ENCODE results near the gene RAB3A. TPM values are rescaled to one million over a fixed set of nuclear protein-coding genes. Genes with fewer than 3 reads are reported as not detected.

Gene RAB3A
- total RNA-seq, 1 experiment from 2014 or later: 2.5 TPM

DNA sequence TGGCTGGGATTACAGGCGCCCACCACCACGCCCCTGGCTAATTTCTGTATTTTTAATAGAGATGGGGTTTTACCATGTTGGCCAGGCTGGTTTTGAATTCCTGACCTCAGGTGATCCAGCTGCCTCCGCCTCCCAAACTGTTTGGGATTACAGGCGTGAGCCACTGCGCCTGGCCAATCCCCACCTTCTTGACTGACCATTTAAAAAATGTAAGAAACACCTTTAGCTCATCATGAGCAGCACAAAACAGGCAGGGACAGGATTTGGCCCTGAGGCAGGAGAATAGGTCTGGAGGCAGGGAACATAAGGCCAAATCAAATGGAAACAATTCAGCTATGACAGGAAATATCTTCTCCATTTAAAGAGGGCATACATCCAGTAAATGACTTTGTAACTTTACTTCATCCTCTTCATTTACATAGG, 12.2 kb downstream of the RAB3A start:
- no peaks in the 10 kb centered on the region for H3K27me3 ChIP-seq (ENCODE audit: low read length)
- H2AFZ ChIP-seq (ENCODE audit: low read length): no peak overlapping the region
- peaks cover 46% of the 10 kb centered on the region for H3K4me1 ChIP-seq (ENCODE audit: low read length)
- H3K4me3 ChIP-seq (ENCODE audit: low read length): peak overlapping the region; percentile 33
- peak overlapping the region; percentile 93 for H3K27ac ChIP-seq (ENCODE audit: low read length)
- H3K4me2 ChIP-seq (ENCODE audit: low read depth, low read length, poor library complexity, severe bottlenecking): peak overlapping the region; percentile 75
- no peak for DNase-seq
- H3K9me2 ChIP-seq (replicated peaks; ENCODE audit: insufficient read depth, low read length): no peaks in the 10 kb centered on the region
- peaks cover 8% of the 10 kb centered on the region for H3K79me2 ChIP-seq (ENCODE audit: low read length)
- H3K36me3 ChIP-seq (ENCODE audit: insufficient read depth, low read length): no peaks in the 10 kb centered on the region
- no peaks in the 10 kb centered on the region for H4K20me1 ChIP-seq (ENCODE audit: insufficient read depth, low read depth, low read length)
- peak overlapping the region; percentile 11; the same call in 1 of the 2 replicates for H3K9ac ChIP-seq (ENCODE audit: low read length)
- H3K9me3 ChIP-seq (ENCODE audit: low read length): no peaks in the 10 kb centered on the region

DNA sequence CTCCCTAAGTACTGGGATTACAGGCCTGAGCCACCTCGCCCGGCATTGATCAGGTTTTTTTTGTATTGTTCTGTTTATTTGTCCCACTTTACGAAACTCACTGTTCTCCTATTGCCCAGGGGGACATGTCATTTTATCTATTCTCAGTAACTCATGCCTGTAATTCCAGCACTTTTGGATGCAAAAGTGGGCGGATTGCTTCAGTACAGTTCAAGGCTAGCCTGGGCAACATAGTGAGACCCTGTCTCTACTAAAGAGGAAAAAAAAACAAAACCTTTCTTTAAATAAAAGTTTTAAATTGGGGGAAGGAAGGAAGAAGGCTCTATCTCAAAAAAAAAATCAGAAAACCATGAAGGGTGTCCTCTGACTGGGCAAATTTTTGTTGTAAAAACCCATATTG, 13.6 kb downstream of the RAB3A start:
- H3K9ac ChIP-seq (ENCODE audit: low read length): no peak overlapping the region
- no peak for DNase-seq
- H3K9me2 ChIP-seq (replicated peaks; ENCODE audit: insufficient read depth, low read length): no peaks in the 10 kb centered on the region
- H3K9me3 ChIP-seq (ENCODE audit: low read length): no peaks in the 10 kb centered on the region
- H3K4me2 ChIP-seq (ENCODE audit: low read depth, low read length, poor library complexity, severe bottlenecking): no peak overlapping the region
- no peak overlapping the region for H2AFZ ChIP-seq (ENCODE audit: low read length)
- H4K20me1 ChIP-seq (ENCODE audit: insufficient read depth, low read depth, low read length): no peaks in the 10 kb centered on the region
- H3K79me2 ChIP-seq (ENCODE audit: low read length): peaks cover 8% of the 10 kb centered on the region
- no peak overlapping the region for H3K27ac ChIP-seq (ENCODE audit: low read length)
- H3K36me3 ChIP-seq (ENCODE audit: insufficient read depth, low read length): no peaks in the 10 kb centered on the region
- no peak overlapping the region for H3K4me3 ChIP-seq (ENCODE audit: low read length)
- H3K27me3 ChIP-seq (ENCODE audit: low read length): no peaks in the 10 kb centered on the region
- peaks cover 46% of the 10 kb centered on the region for H3K4me1 ChIP-seq (ENCODE audit: low read length)

DNA sequence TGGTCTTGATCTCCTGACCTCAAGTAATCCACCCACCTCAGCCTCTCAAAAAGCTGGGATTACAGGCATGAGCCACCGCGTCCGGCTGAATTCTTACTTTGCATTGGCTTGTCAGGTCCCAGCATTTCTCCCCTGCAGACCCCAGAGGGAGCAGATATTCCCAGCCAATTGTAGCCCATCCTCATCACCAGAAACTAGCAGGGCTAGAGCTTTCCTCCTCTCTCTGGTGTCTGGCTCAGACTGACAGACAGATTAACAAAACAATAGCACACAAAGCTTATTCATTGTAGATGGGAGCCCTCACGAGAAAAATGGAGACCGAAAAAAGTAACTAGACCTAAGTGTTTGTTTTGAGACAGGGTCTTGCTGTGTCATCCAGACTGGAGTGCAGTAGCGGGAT, 18.3 kb downstream of the RAB3A start:
- H3K9ac ChIP-seq (ENCODE audit: low read length): no peak overlapping the region
- DNase-seq: no peak
- no peaks in the 10 kb centered on the region for H3K79me2 ChIP-seq (ENCODE audit: low read length)
- no peaks in the 10 kb centered on the region for H3K9me3 ChIP-seq (ENCODE audit: low read length)
- H3K36me3 ChIP-seq (ENCODE audit: insufficient read depth, low read length): no peaks in the 10 kb centered on the region
- H3K27ac ChIP-seq (ENCODE audit: low read length): no peak overlapping the region
- H3K4me3 ChIP-seq (ENCODE audit: low read length): no peak overlapping the region
- H3K4me2 ChIP-seq (ENCODE audit: low read depth, low read length, poor library complexity, severe bottlenecking): no peak overlapping the region
- peaks cover 32% of the 10 kb centered on the region for H3K4me1 ChIP-seq (ENCODE audit: low read length)
- no peaks in the 10 kb centered on the region for H3K27me3 ChIP-seq (ENCODE audit: low read length)
- no peaks in the 10 kb centered on the region for H4K20me1 ChIP-seq (ENCODE audit: insufficient read depth, low read depth, low read length)
- no peaks in the 10 kb centered on the region for H3K9me2 ChIP-seq (replicated peaks; ENCODE audit: insufficient read depth, low read length)
- no peak overlapping the region for H2AFZ ChIP-seq (ENCODE audit: low read length)

DNA sequence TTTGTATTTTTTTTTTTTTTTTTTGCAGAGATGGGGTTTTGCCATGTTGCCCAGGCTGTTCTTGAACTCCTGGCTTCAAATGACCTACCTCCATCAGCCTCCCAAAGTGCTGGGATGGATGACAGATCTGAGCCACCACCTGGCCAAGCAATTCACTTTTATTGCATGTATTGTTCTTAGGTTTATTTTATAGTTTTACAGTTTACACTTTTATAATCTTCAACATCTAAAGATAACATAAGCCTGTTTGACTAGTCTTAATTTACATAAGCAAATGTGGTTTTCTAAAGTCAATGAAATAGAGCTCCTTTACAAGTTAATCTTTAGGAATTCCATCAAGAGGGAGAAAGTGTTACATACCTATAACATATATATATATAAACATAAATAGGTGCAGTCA, 20.3 kb downstream of the RAB3A start:
- peaks cover 27% of the 10 kb centered on the region for H3K4me1 ChIP-seq (ENCODE audit: low read length)
- no peak overlapping the region for H3K9ac ChIP-seq (ENCODE audit: low read length)
- no peaks in the 10 kb centered on the region for H3K27me3 ChIP-seq (ENCODE audit: low read length)
- no peaks in the 10 kb centered on the region for H4K20me1 ChIP-seq (ENCODE audit: insufficient read depth, low read depth, low read length)
- H3K9me3 ChIP-seq (ENCODE audit: low read length): no peaks in the 10 kb centered on the region
- H3K9me2 ChIP-seq (replicated peaks; ENCODE audit: insufficient read depth, low read length): no peaks in the 10 kb centered on the region
- H2AFZ ChIP-seq (ENCODE audit: low read length): no peak overlapping the region
- no peak overlapping the region for H3K4me2 ChIP-seq (ENCODE audit: low read depth, low read length, poor library complexity, severe bottlenecking)
- DNase-seq: no peak
- no peak overlapping the region for H3K27ac ChIP-seq (ENCODE audit: low read length)
- no peaks in the 10 kb centered on the region for H3K36me3 ChIP-seq (ENCODE audit: insufficient read depth, low read length)
- no peak overlapping the region for H3K4me3 ChIP-seq (ENCODE audit: low read length)
- no peaks in the 10 kb centered on the region for H3K79me2 ChIP-seq (ENCODE audit: low read length)

DNA sequence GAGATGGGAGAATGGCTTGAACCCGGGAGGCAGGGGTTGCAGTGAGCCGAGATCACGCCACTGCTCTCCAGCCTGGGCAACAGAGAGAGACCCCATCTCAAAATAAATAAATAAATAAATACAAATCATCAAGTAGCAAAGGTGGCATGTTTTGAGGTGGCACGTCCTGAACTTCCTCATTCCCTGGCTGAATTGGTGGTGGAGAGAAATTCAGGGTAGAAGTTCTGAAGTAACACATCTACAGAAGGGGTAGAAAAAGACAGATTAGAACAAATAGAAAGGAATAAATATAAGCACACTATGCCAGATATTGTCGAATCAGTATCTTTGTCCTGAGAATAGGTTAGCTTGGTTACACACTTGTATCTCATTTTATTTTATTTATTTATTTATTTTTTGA, 23.9 kb downstream of the RAB3A start:
- no peak overlapping the region for H3K9ac ChIP-seq (ENCODE audit: low read length)
- H2AFZ ChIP-seq (ENCODE audit: low read length): no peak overlapping the region
- H3K4me1 ChIP-seq (ENCODE audit: low read length): peaks cover 16% of the 10 kb centered on the region
- H3K79me2 ChIP-seq (ENCODE audit: low read length): no peaks in the 10 kb centered on the region
- H3K9me3 ChIP-seq (ENCODE audit: low read length): no peaks in the 10 kb centered on the region
- no peak overlapping the region for H3K4me3 ChIP-seq (ENCODE audit: low read length)
- H4K20me1 ChIP-seq (ENCODE audit: insufficient read depth, low read depth, low read length): no peaks in the 10 kb centered on the region
- no peak for DNase-seq
- H3K27ac ChIP-seq (ENCODE audit: low read length): no peak overlapping the region
- no peak overlapping the region for H3K4me2 ChIP-seq (ENCODE audit: low read depth, low read length, poor library complexity, severe bottlenecking)
- no peaks in the 10 kb centered on the region for H3K36me3 ChIP-seq (ENCODE audit: insufficient read depth, low read length)
- no peaks in the 10 kb centered on the region for H3K27me3 ChIP-seq (ENCODE audit: low read length)
- no peaks in the 10 kb centered on the region for H3K9me2 ChIP-seq (replicated peaks; ENCODE audit: insufficient read depth, low read length)

DNA sequence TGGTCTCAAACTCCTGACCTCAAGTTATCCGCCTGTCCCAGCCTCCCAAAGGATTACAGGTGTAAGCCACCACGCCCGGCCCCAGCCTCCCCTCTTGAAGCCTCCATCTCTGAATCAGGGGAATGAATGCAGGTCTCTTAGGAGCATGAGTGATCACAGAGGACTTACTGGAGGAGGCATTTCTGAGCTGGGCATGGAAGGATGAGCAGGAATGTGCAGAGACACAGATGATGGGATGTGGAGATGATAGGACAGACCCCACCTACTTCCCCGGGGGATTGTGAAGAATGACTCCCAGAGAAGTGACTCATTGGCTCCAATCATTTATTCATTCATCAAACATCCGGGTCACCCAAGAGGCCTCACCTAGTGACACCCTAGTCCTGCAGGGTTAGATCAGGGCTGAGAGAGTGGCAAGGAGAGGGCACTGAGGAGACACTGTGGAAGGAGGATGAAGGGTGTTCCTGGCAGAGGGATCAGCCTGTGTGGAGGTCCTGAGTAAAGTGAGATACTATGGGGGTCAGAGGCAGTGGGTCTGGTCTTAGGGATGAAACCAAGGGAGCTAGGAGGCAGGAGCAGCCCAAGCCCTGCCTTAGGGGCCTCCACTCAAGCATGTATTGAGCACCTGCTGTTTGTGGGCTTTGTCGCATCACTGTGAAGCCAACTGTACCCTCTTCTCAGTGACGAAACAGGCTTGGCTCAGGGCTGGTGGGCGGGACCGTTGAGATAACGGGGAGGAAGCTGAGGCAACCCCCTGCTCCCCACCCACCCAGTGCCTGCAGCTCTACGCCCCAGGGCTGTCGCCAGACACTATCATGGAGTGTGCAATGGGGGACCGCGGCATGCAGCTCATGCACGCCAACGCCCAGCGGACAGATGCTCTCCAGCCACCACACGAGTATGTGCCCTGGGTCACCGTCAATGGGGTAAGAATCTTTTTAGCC, 27.2 kb downstream of the RAB3A start:
- no peak for DNase-seq
- Histone ChIP-seq H4K20me1 (ENCODE audit: insufficient read depth, low read depth, low read length) (no peaks in the 10 kb centered on the region), H3K27me3 (ENCODE audit: low read length) (no peaks in the 10 kb centered on the region), H3K9me3 (ENCODE audit: low read length) (no peaks in the 10 kb centered on the region), H3K4me1 (ENCODE audit: low read length) (peaks cover 43% of the 10 kb centered on the region), H3K4me3 (ENCODE audit: low read length) (no peak overlapping the region), H3K36me3 (ENCODE audit: insufficient read depth, low read length) (no peaks in the 10 kb centered on the region), H3K79me2 (ENCODE audit: low read length) (no peaks in the 10 kb centered on the region), H3K27ac (ENCODE audit: low read length) (no peak overlapping the region), H3K4me2 (ENCODE audit: low read depth, low read length, poor library complexity, severe bottlenecking) (no peak overlapping the region), H3K9ac (ENCODE audit: low read length) (no peak overlapping the region), H3K9me2 (replicated peaks; ENCODE audit: insufficient read depth, low read length) (no peaks in the 10 kb centered on the region), H2AFZ (ENCODE audit: low read length) (no peak overlapping the region)

DNA sequence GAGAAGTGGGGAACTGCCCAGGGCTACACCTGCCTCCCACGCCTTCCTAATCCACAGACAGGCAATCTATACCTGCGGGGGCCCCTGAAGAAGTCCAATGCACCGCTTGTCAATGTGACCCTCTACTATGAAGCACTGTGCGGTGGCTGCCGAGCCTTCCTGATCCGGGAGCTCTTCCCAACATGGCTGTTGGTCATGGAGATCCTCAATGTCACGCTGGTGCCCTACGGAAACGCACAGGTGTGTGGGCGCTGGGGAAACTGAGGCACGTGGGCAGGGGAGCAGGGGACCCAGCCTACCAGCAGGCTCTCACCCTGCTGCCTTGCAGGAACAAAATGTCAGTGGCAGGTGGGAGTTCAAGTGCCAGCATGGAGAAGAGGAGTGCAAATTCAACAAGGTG, 28.9 kb downstream of the RAB3A start:
- Histone ChIP-seq H2AFZ (ENCODE audit: low read length) (no peak overlapping the region), H3K9me2 (replicated peaks; ENCODE audit: insufficient read depth, low read length) (no peaks in the 10 kb centered on the region), H3K4me1 (ENCODE audit: low read length) (peaks cover 53% of the 10 kb centered on the region), H3K79me2 (ENCODE audit: low read length) (no peaks in the 10 kb centered on the region), H3K36me3 (ENCODE audit: insufficient read depth, low read length) (no peaks in the 10 kb centered on the region), H4K20me1 (ENCODE audit: insufficient read depth, low read depth, low read length) (no peaks in the 10 kb centered on the region), H3K27me3 (ENCODE audit: low read length) (no peaks in the 10 kb centered on the region), H3K9me3 (ENCODE audit: low read length) (no peaks in the 10 kb centered on the region), H3K4me3 (ENCODE audit: low read length) (peak overlapping the region; percentile 76), H3K9ac (ENCODE audit: low read length) (peak overlapping the region; percentile 77), H3K4me2 (ENCODE audit: low read depth, low read length, poor library complexity, severe bottlenecking) (peak overlapping the region; percentile 89), H3K27ac (ENCODE audit: low read length) (no peak overlapping the region)
- no peak for DNase-seq

DNA sequence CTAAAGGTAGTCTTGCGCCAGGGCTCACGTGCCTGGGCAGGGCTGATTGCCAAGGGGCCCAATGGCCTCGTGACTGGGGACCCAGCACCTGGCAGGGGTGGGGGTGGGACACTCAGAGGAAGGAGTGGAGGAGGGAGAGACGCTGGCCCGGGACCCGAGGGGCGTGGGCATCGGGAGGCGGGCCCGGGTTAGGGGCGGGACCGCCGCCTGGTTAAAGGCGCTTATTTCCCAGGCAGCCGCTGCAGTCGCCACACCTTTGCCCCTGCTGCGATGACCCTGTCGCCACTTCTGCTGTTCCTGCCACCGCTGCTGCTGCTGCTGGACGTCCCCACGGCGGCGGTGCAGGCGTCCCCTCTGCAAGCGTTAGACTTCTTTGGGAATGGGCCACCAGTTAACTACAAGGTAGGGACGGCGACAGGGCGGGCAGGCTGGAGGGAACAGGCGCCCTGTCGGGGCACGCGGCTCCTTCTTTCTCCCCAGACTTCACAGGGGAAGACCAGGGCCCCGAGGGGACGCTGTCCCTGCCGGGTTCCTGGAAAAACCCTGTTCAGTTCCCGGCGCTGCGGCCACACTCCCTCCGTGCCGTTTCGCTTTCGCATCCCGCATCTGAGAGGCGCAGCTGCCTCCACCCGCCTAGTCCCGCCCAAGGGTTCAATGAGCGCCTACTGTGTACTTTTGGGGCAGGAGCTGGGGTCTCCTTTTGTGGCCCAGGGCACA, 30.1 kb downstream of the RAB3A start, which contains the start of gene IFI30:
TSS of gene IFI30 (plus strand) at position 242 of the 717 bp plus-strand sequence. CDS start at position 271, 29 bp downstream.
- H3K4me2 ChIP-seq (ENCODE audit: low read depth, low read length, poor library complexity, severe bottlenecking): peak within 1 kb of the TSS; percentile 89
- H3K36me3 ChIP-seq (ENCODE audit: insufficient read depth, low read length): 0 out of 2 replicates have a peak, but pooled peaks cover under 1% of the 10 kb centered on the region
- peaks cover 64% of the 10 kb centered on the region for H3K4me1 ChIP-seq (ENCODE audit: low read length)
- H3K27me3 ChIP-seq (ENCODE audit: low read length): no peaks in the 10 kb centered on the region
- no peaks in the 10 kb centered on the region for H4K20me1 ChIP-seq (ENCODE audit: insufficient read depth, low read depth, low read length)
- no peaks in the 10 kb centered on the region for H3K9me3 ChIP-seq (ENCODE audit: low read length)
- H2AFZ ChIP-seq (ENCODE audit: low read length): peak within 1 kb of the TSS; percentile 36; the same call in 1 of the 2 replicates
- peak; percentile 94 for DNase-seq
- no peaks in the 10 kb centered on the region for H3K9me2 ChIP-seq (replicated peaks; ENCODE audit: insufficient read depth, low read length)
- H3K27ac ChIP-seq (ENCODE audit: low read length): peak within 1 kb of the TSS; percentile 42
- H3K9ac ChIP-seq (ENCODE audit: low read length): peak within 1 kb of the TSS; percentile 77
- peak within 1 kb of the TSS; percentile 76 for H3K4me3 ChIP-seq (ENCODE audit: low read length)
- H3K79me2 ChIP-seq (ENCODE audit: low read length): no peaks in the 10 kb centered on the region
